H54 (cell line): ENCODE results near the gene ASCL5.
A peak's percentile ranks its signal among the peaks of the same experiment; 100 is the strongest.

Source experiments
- DNase-seq: peaks from one replicate; pipeline ENCODE4 v3.0.0; 2011; ENCODE audit warnings: low spot score, mixed read lengths; ENCODE audit not compliant: insufficient read length
- FAIRE-seq: peaks from 3 replicates; lab custom pipeline; 2011; peaks lifted over from hg19 to GRCh38; lab: Jason Lieb, UNC
- POLR2A ChIP-seq: IDR thresholded peaks from 2 replicates; pipeline ENCODE4 v1.6.1; 2011; ENCODE audit warnings: low read depth, mild to moderate bottlenecking, low read length

ASCL5 gene

DNA sequence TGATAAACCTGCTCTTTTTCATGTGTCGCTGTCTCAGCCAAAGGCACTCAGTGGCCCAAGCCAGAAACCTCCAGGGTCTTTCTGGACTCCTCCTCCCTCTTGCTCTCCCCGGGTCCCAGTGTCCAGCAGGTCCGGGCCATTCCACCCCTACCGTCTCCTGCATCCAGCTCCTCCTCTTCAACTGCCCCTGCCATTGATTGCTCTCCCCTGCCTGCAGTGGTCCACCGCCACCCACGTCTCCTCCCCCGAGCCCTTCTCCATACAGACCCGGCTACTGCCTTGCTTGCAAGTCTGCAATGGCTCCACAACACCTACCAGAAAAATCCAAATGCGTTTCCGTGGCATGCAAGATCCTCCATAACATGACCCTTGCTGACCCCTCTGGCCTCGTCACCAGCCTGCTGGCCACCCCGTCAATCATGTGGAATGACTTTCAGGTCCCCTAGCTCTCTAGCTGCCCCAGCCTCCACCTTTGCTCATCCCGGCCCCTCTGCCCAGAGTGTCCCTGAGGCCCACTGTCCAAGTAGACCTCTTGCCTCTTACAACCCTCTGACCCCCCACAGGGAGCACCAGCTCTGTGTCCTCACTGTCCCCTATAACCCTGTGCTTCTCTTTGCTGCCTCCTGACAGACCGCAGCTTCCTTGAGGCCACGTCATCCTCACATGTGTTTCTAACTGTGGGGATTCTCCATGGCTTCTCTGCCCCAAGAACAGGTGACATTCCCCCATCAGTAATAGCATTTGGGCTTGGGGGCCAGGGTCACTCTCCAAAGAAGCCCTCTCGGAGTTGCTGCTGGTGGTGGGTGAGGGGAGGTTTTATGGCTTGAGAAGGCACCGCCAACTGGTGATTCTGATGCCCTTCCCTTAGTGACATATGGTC is 29.8 kb downstream of the ASCL5 start:
- DNase-seq (no peak), FAIRE-seq (no peak)
- TF ChIP-seq POLR2A = no peak

DNA sequence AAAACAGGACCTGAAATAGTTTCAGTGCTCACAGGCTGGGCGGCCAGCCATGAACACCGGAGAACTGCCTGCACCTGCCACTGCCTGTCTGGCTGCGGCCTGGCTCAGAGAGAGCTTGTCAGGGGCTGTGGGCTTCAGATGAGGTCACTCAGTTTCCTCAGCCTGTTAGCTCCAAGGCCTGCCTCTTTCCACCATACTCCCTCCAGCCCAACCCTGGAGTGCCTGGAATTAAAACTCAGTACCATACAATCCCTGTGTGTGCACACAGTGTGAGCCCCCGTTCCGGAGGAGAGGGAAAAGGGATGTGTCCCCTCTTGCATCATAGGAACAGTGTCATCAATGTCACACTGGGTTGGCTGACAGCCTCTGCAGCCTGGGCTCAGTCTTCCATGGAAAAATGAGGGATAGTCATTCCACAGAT is 30.9 kb downstream of the ASCL5 start:
- TF ChIP-seq POLR2A = no peak
- no peak for FAIRE-seq
- DNase-seq = no peak

DNA sequence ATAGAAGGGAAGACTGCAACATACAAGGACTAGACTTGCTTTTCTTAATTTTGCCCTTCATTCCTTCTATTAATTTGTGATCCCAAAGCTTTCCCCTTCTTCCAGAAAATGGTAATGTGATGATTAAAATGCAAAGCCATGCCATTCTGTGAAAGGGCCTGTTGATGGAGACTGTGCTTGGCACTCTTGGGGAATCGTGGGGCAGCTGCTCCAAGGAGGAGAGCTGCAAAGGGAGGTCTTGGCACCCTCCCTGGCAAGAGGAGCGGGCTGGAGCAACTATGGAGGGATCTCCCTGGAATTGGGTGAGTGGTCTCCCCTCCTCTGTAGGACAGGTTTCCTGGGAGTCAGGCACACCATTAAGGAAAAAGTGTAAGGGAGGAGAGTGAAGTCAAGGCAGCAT is 31.4 kb downstream of the ASCL5 start:
- TF ChIP-seq POLR2A = no peak
- FAIRE-seq = no peak
- no peak for DNase-seq

DNA sequence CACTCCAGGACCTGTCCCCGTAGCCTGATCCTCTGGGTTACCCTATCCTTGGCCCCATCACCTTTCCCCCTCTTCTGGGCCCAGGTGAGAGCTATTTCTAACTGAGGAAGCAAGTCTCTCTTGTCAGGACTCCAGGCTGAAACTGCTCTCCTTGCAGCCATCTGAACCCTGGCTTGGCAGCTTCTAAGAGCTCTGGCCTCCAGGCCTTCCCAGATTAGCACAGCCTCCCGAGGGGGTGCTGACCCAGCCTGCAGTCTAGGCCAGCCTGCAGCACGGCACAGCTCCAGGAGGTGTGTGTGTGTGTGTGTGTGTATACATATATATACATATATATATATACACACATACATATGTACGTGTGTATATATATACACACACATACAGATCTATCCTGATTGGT is 32.2 kb downstream of the ASCL5 start:
- FAIRE-seq (no peak), DNase-seq (no peak)
- no peak for TF ChIP-seq POLR2A

DNA sequence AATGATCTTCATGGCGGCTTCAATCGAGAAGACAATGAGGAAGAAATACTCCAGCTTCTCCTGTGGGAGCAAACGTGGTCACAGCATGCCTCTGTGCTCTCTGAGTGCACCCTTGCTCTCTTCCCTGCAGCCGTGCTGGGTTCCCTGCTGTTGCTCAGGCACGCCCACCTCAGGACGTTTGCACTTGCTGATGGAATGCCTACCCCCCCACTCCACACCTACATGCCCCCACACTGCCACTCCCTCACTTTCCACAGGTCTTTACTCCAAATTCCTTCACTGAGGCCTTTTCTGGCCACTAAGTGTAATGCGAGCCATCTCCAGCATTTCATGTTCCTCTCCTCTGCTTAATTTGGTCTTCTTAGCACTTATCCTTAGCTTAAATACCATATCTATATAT is 33.0 kb downstream of the ASCL5 start:
- FAIRE-seq = no peak
- TF ChIP-seq POLR2A = no peak
- no peak for DNase-seq

DNA sequence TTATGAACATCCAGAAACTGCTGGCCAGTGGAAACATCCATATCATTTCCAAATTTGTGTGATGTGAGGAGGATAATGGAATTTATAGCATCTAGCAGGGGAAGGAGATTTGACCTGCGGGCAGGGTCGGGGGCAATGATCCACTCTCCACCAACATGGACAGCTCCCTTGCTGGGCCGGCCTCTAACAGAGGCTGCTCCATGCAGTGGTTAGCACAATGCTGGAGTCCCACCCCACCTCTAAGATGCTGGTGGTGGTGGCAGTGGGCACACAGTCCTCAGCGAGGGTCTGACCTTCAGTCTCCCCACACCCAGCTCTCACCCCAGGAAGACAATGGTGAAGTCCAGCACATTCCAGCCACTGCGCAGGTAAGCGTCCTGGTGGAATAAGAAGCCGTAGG is 33.4 kb downstream of the ASCL5 start:
- no peak for DNase-seq
- TF ChIP-seq POLR2A = no peak
- FAIRE-seq = no peak

DNA sequence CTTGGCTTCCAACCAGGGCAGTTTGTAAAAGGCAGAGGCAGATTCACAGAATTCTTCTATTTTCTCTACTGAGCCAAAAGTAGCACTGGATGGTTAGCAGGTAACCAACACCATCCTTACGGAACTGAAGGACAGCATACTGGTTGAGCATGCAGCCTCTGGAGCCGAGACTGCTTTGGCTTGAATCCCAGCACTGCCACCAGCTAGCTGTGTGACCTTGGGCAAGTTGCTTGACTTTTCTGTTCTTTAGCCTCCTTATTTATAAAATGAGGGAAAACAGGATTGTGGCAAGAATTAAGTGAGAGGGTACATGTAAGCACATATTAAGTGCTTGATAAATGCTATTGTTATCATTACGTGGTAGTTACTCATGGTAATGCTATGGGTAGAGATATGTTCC is 34.2 kb downstream of the ASCL5 start:
- TF ChIP-seq POLR2A = no peak
- no peak for FAIRE-seq
- no peak for DNase-seq

DNA sequence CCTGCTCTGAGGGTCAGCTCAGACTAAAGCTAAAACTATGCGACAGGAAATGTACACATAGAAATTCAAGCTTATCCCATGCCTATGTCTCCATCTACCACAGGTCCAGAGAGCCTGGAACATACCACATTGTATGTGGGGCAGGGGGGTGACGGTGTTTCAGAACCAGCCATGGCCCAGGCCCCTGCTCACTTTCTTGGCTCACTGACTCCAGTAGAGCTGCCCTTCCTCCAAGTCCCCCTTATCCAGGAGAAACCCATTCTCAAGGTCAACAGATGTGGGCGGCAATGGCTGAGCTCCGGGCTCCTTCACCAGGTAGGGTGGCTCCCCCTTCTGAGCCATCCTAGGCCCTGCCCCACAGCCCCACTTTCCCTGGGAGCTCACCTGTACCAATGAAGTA is 35.7 kb downstream of the ASCL5 start:
- DNase-seq (no peak), FAIRE-seq (no peak)
- no peak for TF ChIP-seq POLR2A

DNA sequence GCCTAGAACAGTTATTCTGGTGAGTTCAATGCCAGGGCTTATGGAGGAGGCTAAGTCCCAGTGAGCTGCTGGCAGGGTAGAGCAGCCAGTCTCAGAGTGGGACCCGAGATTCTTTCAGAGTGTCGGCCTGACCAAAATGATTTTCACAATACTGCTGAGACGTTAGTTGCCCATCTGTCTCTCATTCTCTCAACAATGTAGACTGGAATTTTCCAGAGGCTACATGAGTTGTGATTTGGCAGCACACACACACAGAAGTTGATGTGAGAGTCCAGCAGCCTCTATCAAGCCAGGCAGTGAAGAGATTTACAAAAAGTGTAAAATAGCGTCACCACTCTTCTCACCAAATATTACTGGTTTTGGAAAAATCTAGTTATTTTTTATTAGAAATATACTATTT is 36.4 kb downstream of the ASCL5 start:
- DNase-seq (no peak), FAIRE-seq (no peak)
- no peak for TF ChIP-seq POLR2A

DNA sequence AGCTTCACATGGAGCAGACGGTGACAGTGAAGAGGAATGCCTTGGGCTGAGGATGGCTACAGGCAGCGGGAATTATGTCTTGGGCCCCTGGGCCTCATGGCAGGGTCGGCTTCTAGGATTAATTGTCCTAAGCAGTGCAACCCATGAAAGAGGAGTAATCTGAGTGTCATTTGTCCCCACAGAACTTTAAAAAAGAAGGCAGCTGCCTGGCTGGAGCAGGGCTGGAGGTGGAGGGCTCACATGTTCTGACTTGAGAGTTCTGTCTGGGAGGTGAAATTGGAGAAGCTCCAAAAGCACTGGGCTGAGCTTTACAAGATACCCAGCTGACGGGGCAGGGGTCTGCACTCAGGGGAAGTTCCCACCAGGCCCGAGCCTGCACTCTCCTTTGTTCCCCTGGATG is 37.4 kb downstream of the ASCL5 start:
- no peak for FAIRE-seq
- DNase-seq = no peak
- no peak for TF ChIP-seq POLR2A

DNA sequence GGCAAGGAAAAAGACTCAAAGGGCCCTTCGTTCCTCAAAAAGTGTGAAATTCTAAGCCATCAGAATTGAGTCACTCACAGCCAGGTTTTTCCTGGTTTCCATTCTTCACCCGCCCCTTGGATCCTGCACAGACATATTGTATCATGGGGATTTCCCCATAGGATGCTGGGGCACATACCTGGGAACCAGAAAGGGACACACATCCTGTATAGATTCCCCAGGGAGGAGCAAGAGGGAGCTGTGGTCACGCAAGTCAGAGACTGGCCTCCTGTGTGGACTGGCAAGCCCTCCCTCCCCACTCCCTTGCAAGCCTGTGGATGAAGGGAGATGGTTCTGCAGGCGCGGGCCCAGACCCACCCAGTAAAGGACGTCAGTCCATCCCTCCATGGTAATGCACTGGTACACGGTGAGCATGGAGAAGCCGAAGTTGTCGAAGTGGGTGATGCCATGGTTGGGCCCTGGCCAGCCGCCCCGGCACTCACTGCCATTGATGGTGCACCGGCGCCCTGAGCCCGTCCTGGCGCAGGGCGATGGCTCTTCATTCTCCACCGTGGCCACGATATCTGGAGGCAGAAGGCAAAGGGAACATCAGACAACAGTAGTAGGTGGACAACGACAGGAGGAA is 38.0 kb downstream of the ASCL5 start:
- no peak for TF ChIP-seq POLR2A
- FAIRE-seq = no peak

DNA sequence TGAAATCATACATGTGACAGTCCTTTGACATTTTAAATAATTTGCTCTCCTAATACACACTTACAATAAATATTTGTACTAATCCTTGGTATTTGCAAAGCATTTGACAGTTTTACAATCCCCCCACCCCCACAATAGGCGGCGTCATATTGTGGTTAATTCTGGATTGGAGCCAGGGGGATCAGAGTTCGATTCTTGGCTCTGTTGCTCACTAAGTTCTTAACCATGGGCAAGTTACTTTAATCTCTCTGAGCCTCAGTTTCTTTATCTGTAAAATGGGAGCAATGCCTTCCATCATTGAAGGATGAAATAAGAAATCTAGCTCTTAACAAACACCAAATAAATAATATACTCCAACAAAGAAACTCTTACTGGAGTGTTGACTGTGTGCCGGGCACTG is 38.6 kb downstream of the ASCL5 start:
- FAIRE-seq = no peak

More for the DNA sequence above, 38.0 kb downstream of the ASCL5 start:
- no peak for DNase-seq

DNA sequence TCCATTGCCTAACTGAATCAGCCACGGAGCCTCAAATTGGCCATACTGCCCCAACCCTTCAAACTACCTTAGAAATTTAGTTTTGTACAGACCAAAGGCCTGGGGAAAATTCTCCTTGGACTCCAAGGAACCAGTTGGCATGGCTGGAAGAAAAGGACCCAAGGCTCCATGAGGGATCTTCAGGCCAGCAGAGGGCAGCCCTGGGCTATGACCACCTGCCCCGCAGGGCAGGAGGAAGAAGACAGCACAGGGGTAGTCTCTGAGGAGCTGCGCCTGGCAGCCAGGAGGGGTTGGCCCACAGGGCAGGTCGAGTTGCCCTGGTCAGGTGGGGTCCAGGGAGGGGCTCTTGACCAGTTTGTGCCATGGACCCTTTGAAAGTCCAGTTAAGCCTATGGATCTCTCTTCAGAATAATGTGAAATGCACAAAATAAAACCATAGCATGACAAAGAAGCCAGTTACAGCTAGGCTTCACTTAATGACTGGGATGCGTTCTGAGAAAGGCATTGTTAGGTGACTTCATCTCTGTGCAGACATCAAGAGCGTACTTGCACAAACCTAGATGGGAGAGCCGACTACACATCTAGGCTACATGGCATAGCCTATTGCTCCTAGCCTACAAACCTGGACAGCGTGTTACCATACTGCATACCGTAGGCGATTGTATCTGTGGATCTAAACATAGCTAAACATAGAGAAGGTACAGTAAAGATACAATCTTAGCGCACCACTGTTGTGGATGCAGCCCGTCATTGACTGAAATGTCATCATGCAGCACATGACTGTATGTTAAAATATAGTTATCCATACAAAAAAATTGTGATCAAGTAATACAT is 40.9 kb downstream of the ASCL5 start:
- TF ChIP-seq POLR2A = no peak
- DNase-seq = peak; percentile 87
- no peak for FAIRE-seq

More for the DNA sequence above, 38.6 kb downstream of the ASCL5 start:
- no peak for TF ChIP-seq POLR2A
- no peak for DNase-seq

DNA sequence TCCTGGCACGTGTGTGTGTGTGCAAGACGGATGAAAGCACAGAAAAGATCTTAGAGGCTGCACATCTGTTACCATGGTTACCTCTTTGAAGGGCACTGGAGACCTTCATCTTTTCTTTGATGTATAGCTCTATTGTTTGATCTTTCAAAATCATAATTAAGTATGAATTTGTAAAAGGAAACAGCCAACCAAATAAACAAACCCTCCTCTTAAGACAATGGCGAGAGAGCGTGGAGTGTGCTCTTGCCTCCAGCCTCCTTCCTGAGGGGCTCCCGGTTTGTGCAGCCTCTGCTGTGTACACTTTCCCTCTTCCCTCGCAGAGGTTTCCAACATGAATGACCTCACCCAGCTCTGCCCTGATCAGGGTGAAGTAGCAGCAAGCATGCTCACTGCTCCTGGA is 42.7 kb downstream of the ASCL5 start:
- no peak for TF ChIP-seq POLR2A
- DNase-seq = no peak
- no peak for FAIRE-seq
